Esophagus squamous epithelium (tissue), 5 donors: Measurements from ENCODE around the gene PDE9A. TPM values are rescaled to one million over a fixed set of nuclear protein-coding genes. Genes with fewer than 3 reads are reported as not detected.

Experiments used
- DNase-seq: peaks from one replicate; lab custom pipeline; 2025; lab: John Stamatoyannopoulos, UW
- H3K27ac ChIP-seq, 4 donors: fragments of 200-600 bp; sonication (generic); one replicate each; pipeline ENCODE4 v1.5.1; 2016 to 2019; ENCODE audit warnings: mild to moderate bottlenecking in 1 of 4
- H3K27me3 ChIP-seq, 4 donors: fragments of 200-600 bp; sonication (generic); 1 replicate in 3 of 4; 2 replicates in 1 of 4; pipeline versions ENCODE4 v1.5.1 to v1.6.0; 2017 to 2021; ENCODE audit warnings: antibody characterized with exemption in 1 of 4
- H3K36me3 ChIP-seq, 3 donors: fragments of 200-600 bp; sonication (generic); one replicate each; pipeline ENCODE4 v1.5.1; 2016 to 2019
- H3K4me1 ChIP-seq, 3 donors: fragments of 200-600 bp; sonication (generic); one replicate each; pipeline ENCODE4 v1.5.1; 2017 to 2019
- H3K4me3 ChIP-seq, 4 donors: fragments of 200-600 bp; sonication (generic); 1 replicate in 3 of 4; 2 replicates in 1 of 4; pipeline ENCODE4 v1.5.1; 2016 to 2019; ENCODE audit warnings: mild to moderate bottlenecking in 2 of 4, moderate library complexity in 1 of 4
- H3K9me3 ChIP-seq, 3 donors: fragments of 200-600 bp; sonication (generic); one replicate each; pipeline ENCODE4 v1.5.1; 2016 to 2019
- CTCF ChIP-seq, 6 experiments: fragments of 450-650 bp in 4 of 6; fragments of 200-600 bp in 2 of 6; sonication (generic) in 2 of 6; IDR thresholded peaks; one replicate each; pipeline ENCODE4 v1.5.1; 2016 to 2019; ENCODE audit warnings: antibody characterized with exemption in 6 of 6, mild to moderate bottlenecking in 4 of 6, moderate library complexity in 4 of 6
- POLR2A ChIP-seq, 4 donors: fragments of 450-650 bp; IDR thresholded peaks; one replicate each; pipeline ENCODE4 v1.6.1; 2017; ENCODE audit warnings: antibody characterized with exemption in 4 of 4, mild to moderate bottlenecking in 4 of 4, moderate library complexity in 3 of 4
- WGBS, 2 donors: methylation state at CpG; one replicate each; pipeline ENCODE4 v1.1.5; 2018; 5-methylcytosine and 5-hydroxymethylcytosine counted together
- intact Hi-C: fragments of 100-400 bp; cut with DNase I; formaldehyde crosslinking; loops from one replicate; pipeline ENCODE4 v1.15.0; 2022
- total RNA-seq, 4 donors: library from RNA; depleted of rRNA; stranded (reverse); fragments of >200 nt; gene quantifications; one replicate each; pipeline ENCODE4 v1.1.0, GENCODE V29; 2016
- donor health status: DM: yes; HTN: yes; CAD: no.

The PDE9A gene
- total RNA-seq, result 1 to 10 TPM in 3 of 4 donors, under 1 TPM in 1; 0.61 to 2.9 (median 1.8) TPM

GRCh38 chr21:42653231-42654061 is at the start of gene PDE9A:
Gene PDE9A (plus strand): TSS chr21:42653621. CDS start chr21:42653815, 194 bp downstream.
- peaks cover 2 to 73% (median 7%) of the 10 kb centered on the region in 4 donors for H3K27me3 ChIP-seq
- intact Hi-C loops, result no loop called here
- H3K4me3 ChIP-seq, result peak within 1 kb of the TSS; percentile 31 to 81 (median 58)
- no peaks in the 10 kb centered on the region for H3K36me3 ChIP-seq
- peaks cover 9 to 46% (median 34%) of the 10 kb centered on the region in 3 donors for H3K4me1 ChIP-seq
- H3K9me3 ChIP-seq, result no peaks in the 10 kb centered on the region
- H3K27ac ChIP-seq, result peak within 1 kb of the TSS; percentile 24 to 80 (median 78)
- WGBS, 2 donors, result 0 to 1% methylated on average over 5 to 15 of the region's 91 CpGs
- TF ChIP-seq POLR2A (IDR thresholded peaks at IDR 0.05) (no peak), CTCF (IDR thresholded peaks at IDR 0.05) (no peak)
- no peak for DNase-seq

GRCh38 chr21:42607102-42607501 is 46.3 kb upstream of the PDE9A start:
- Histone ChIP-seq H3K9me3 (peaks cover 0 to 37% (median 8%) of the 10 kb centered on the region in 3 donors), H3K4me3 (no peak overlapping the region), H3K4me1 (peaks cover 0 to 17% (median 0%) of the 10 kb centered on the region in 3 donors), H3K27me3 (no peaks in the 10 kb centered on the region), H3K27ac (no peak overlapping the region), H3K36me3 (no peaks in the 10 kb centered on the region)
- DNase-seq, result no peak
- WGBS, 2 donors, result 50 to 69% methylated on average over 4 of the region's 4 CpGs
- intact Hi-C loops, result no loop called here
- no peak for TF ChIP-seq POLR2A (IDR thresholded peaks at IDR 0.05)
- TF ChIP-seq CTCF (IDR thresholded peaks at IDR 0.05), result no peak

- no peak for TF ChIP-seq POLR2A (IDR thresholded peaks at IDR 0.05)
- no peak for TF ChIP-seq CTCF (IDR thresholded peaks at IDR 0.05)
- WGBS, 2 donors, result 53 to 61% methylated on average over 5 of the region's 5 CpGs
- DNase-seq, result no peak
- Histone ChIP-seq H3K36me3 (no peaks in the 10 kb centered on the region), H3K9me3 (peaks cover 0 to 40% (median 8%) of the 10 kb centered on the region in 3 donors), H3K4me3 (no peak overlapping the region), H3K4me1 (peaks cover 0 to 11% (median 0%) of the 10 kb centered on the region in 3 donors), H3K27me3 (no peaks in the 10 kb centered on the region), H3K27ac (no peak overlapping the region)
- intact Hi-C loops, result no loop called here
Measured at GRCh38 chr21:42607525-42608102, 45.8 kb upstream of the PDE9A start.

GRCh38 chr21:42608446-42608845 is 45.0 kb upstream of the PDE9A start:
- DNase-seq, result no peak
- TF ChIP-seq POLR2A (IDR thresholded peaks at IDR 0.05) (no peak), CTCF (IDR thresholded peaks at IDR 0.05) (no peak)
- intact Hi-C loops, result no loop called here
- Histone ChIP-seq H3K27ac (no peak overlapping the region), H3K4me3 (no peak overlapping the region), H3K36me3 (no peaks in the 10 kb centered on the region), H3K4me1 (peaks cover 0 to 11% (median 0%) of the 10 kb centered on the region in 3 donors), H3K27me3 (no peaks in the 10 kb centered on the region), H3K9me3 (peaks cover 0 to 40% (median 8%) of the 10 kb centered on the region in 3 donors)
- WGBS, 2 donors, result 68 to 71% methylated on average over 4 of the region's 4 CpGs

- no peaks in the 10 kb centered on the region for H3K27me3 ChIP-seq
- DNase-seq, result no peak
- H3K36me3 ChIP-seq, result no peaks in the 10 kb centered on the region
- H3K4me3 ChIP-seq, result no peak overlapping the region
- H3K9me3 ChIP-seq, result peaks cover 0 to 28% (median 8%) of the 10 kb centered on the region in 3 donors
- H3K27ac ChIP-seq, result no peak overlapping the region
- whole genome bisulfite sequencing, 2 donors, result 83% methylated on average over 1 of the region's 2 CpGs; no CpG with 5 or more reads in 1 of the 2 donors
- TF ChIP-seq CTCF (IDR thresholded peaks at IDR 0.05) (no peak), POLR2A (IDR thresholded peaks at IDR 0.05) (no peak)
- intact Hi-C loops, result no loop called here
- peaks cover 0 to 24% (median 3%) of the 10 kb centered on the region in 3 donors for H3K4me1 ChIP-seq
Measured at GRCh38 chr21:42609811-42610210, 43.6 kb upstream of the PDE9A start.
